ENCODE results near the gene MYZAP. TPM values are rescaled to one million over a fixed set of nuclear protein-coding genes. Genes with fewer than 3 reads are reported as not detected.

MYZAP gene
- total and polyA plus RNA-seq, 2 of the 4 experiments (the other 2 are of a cell fraction) = not detected

DNA sequence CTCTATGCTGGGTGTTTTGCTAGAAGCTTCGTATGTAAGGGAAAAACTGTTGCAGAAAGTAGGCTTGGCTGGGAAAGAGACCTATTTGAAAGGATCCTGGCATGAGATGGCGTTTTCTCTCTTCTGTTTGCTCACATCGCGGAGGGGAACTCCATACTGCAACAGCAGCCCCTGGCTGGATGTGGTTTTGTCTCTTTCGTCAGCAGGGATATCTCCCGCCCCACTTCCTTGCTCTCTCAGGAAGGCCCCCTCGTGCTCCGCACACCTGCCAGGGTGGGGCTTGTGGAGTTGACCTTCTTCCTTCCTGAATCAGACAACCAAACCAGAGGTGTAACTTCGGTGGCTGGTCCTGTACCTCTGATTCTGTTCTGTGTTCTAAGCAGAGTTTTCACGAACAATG, 26.4 kb upstream of the MYZAP start:
- Histone ChIP-seq H3K4me2 (ENCODE audit: low read depth, low read length) (no peak overlapping the region), H3K9me3 (ENCODE audit: control insufficient read depth, insufficient read depth, low read length) (no peaks in the 10 kb centered on the region)
- dilution Hi-C loops (cut with HindIII; ENCODE audit: low sequenced_read_pairs, unreplicated experiment) = no loop called here

More for the DNA sequence above, 26.4 kb upstream of the MYZAP start:
- WGBS, 2 experiments (ENCODE audit: extremely low coverage in 2 of 2, insufficient read length in 1 of 2) = 20% methylated on average over 1 of the region's 10 CpGs; no CpG with 5 or more reads in 1 of the 2 experiments
- no peak overlapping the region for H2BK5ac ChIP-seq (ENCODE audit: low read depth, low read length, poor library complexity, severe bottlenecking)
- H2BK15ac ChIP-seq (ENCODE audit: low read depth, low read length) = no peak overlapping the region
- in situ Hi-C loops (cut with MboI; ENCODE audit: low sequenced_read_pairs) = loop anchor here (10.0 kb wide), 1 partner anchor 299 kb away; no protein-coding TSS in a partner anchor
- H2AK9ac ChIP-seq (replicated peaks; ENCODE audit: low read depth, low read length, poor library complexity) = no peak overlapping the region
- H4K91ac ChIP-seq (ENCODE audit: insufficient read depth, low read depth, low read length) = no peak overlapping the region
- peak overlapping the region; percentile 37 for H2AFZ ChIP-seq (replicated peaks; ENCODE audit: low read length, poor library complexity)
- H3K4me1 ChIP-seq (ENCODE audit: control insufficient read depth, insufficient read depth, low read length) = no peaks in the 10 kb centered on the region
- H3K14ac ChIP-seq (replicated peaks; ENCODE audit: low read depth, low read length) = no peak overlapping the region
- no peak overlapping the region for H2BK20ac ChIP-seq (ENCODE audit: low read depth, low read length)
- ChIA-PET CTCF (no interaction called here), POLR2A (ENCODE audit: unreplicated experiment) (no interaction called here)
- no peak overlapping the region for H2AK5ac ChIP-seq (ENCODE audit: low read depth, low read length)
- no peak overlapping the region for H3K4ac ChIP-seq (ENCODE audit: low read depth, low read length)
- no peaks in the 10 kb centered on the region for H3K79me1 ChIP-seq (ENCODE audit: low read depth in 1 of 2, low read length in 2 of 2)
- no peaks in the 10 kb centered on the region for H3K36me3 ChIP-seq (ENCODE audit: control insufficient read depth, insufficient read depth, low read length)
- no peak overlapping the region for H3K23ac ChIP-seq (ENCODE audit: low read depth, low read length)
- ATAC-seq (ENCODE audit: low read depth) = no peak
- H3K9me1 ChIP-seq (ENCODE audit: insufficient read depth, low read length) = no peaks in the 10 kb centered on the region
- BruUV-seq (replicated peaks) = no TSS peak
- TF ChIP-seq RCOR1 (IDR thresholded peaks at IDR 0.05; ENCODE audit: insufficient replicate concordance, low read length) (no peak), NFE2L2 (IDR thresholded peaks at IDR 0.05; ENCODE audit: low read depth, low read length) (no peak), BHLHE40 (IDR thresholded peaks at IDR 0.05; ENCODE audit: low read depth, low read length) (no peak), ELK1 (IDR thresholded peaks at IDR 0.05; ENCODE audit: borderline replicate concordance, low read depth, low read length) (no peak), CHD1 (IDR thresholded peaks at IDR 0.05; ENCODE audit: low read depth, low read length) (no peak), SMC3 (IDR thresholded peaks at IDR 0.05; ENCODE audit: low read depth, low read length) (no peak), MXI1 (IDR thresholded peaks at IDR 0.05; ENCODE audit: borderline replicate concordance, low read depth, low read length) (no peak), MAZ (IDR thresholded peaks at IDR 0.05; ENCODE audit: borderline replicate concordance, low read depth, low read length) (no peak), CEBPB (IDR thresholded peaks at IDR 0.05; ENCODE audit: low read depth, low read length) (no peak), MAFK (IDR thresholded peaks at IDR 0.05; ENCODE audit: low read depth, low read length) (no peak)
- TF ChIP-seq, protein P1, sequence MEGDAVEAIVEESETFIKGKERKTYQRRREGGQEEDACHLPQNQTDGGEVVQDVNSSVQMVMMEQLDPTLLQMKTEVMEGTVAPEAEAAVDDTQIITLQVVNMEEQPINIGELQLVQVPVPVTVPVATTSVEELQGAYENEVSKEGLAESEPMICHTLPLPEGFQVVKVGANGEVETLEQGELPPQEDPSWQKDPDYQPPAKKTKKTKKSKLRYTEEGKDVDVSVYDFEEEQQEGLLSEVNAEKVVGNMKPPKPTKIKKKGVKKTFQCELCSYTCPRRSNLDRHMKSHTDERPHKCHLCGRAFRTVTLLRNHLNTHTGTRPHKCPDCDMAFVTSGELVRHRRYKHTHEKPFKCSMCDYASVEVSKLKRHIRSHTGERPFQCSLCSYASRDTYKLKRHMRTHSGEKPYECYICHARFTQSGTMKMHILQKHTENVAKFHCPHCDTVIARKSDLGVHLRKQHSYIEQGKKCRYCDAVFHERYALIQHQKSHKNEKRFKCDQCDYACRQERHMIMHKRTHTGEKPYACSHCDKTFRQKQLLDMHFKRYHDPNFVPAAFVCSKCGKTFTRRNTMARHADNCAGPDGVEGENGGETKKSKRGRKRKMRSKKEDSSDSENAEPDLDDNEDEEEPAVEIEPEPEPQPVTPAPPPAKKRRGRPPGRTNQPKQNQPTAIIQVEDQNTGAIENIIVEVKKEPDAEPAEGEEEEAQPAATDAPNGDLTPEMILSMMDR (conservative IDR thresholded peaks at IDR 0.05; ENCODE audit: low read depth, low read length) = no peak
- TF ChIP-seq, protein P2, sequence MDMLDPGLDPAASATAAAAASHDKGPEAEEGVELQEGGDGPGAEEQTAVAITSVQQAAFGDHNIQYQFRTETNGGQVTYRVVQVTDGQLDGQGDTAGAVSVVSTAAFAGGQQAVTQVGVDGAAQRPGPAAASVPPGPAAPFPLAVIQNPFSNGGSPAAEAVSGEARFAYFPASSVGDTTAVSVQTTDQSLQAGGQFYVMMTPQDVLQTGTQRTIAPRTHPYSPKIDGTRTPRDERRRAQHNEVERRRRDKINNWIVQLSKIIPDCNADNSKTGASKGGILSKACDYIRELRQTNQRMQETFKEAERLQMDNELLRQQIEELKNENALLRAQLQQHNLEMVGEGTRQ (IDR thresholded peaks at IDR 0.05; ENCODE audit: low read depth, low read length) = no peak
- peaks cover 15% of the 10 kb centered on the region for H3K27me3 ChIP-seq (ENCODE audit: control insufficient read depth, insufficient read depth, low read length)
- no peak overlapping the region for H3K4me3 ChIP-seq (ENCODE audit: insufficient read depth, low read depth, low read length)
- no peak overlapping the region for H4K8ac ChIP-seq (ENCODE audit: low read depth in 2 of 2, low read length in 2 of 2)
- no peaks in the 10 kb centered on the region for H4K20me1 ChIP-seq (ENCODE audit: insufficient read depth, low read length)
- DNase-seq = peak; percentile 7
- H3K27ac ChIP-seq (ENCODE audit: insufficient read depth, low read length) = no peak overlapping the region
- H3K56ac ChIP-seq (ENCODE audit: extremely low read depth, insufficient read depth, low read length) = no peak overlapping the region
- no peak overlapping the region for H3K18ac ChIP-seq (ENCODE audit: low read depth, low read length)
- no peak overlapping the region for H3K9ac ChIP-seq (ENCODE audit: low read depth, low read length)
- intact Hi-C loops (cut with micrococcal nuclease) = loop anchor here (10.0 kb wide), 1 partner anchor 509 kb away; no protein-coding TSS in a partner anchor
- H4K5ac ChIP-seq (ENCODE audit: low read depth, low read length) = no peak overlapping the region
- H2BK120ac ChIP-seq (ENCODE audit: low read depth, low read length) = no peak overlapping the region
